ENCODE data around the gene DUSP21.
"Not testable (repeated sequence)": the region's sequence is repeated elsewhere in the genome, so short reads cannot be mapped to it uniquely, and the experiment has no call there.

Gene DUSP21

DNA sequence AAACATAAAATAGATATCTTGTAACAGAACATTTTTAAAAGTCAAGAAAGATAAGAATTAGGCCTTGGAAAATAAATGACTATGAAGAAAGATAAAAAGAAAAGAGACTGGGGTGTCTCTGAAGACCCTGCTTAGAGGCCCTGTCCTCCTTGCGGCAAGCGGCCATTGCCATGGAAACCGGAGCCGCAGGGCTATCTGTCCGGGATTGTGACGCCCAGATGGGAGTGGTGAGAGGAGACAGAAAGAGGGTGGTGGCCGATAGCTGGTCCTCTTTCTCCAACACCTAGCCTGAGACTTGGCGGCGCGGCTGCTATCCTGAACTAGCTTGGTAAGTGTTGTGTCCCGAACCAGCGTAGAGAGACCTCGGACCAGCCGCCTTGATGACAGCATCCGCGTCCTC lies at the start of gene DUSP21:
Gene DUSP21 (plus strand): TSS at position 269 of the 400 bp plus-strand sequence. CDS start 112 bp downstream, at position 381.
- no peak within 1 kb of the TSS for H3K27ac Mint-ChIP-seq
- no peaks in the 10 kb centered on the region for H3K27me3 Mint-ChIP-seq (ENCODE audit: low read depth)
- H3K4me3 Mint-ChIP-seq: no peak within 1 kb of the TSS
- H3K4me1 Mint-ChIP-seq (ENCODE audit: low read depth): no peaks in the 10 kb centered on the region
- no peak for DNase-seq (ENCODE audit: low spot score)
- H3K9me3 Mint-ChIP-seq: no peaks in the 10 kb centered on the region
- H3K36me3 Mint-ChIP-seq (ENCODE audit: low read depth): no peaks in the 10 kb centered on the region

DNA sequence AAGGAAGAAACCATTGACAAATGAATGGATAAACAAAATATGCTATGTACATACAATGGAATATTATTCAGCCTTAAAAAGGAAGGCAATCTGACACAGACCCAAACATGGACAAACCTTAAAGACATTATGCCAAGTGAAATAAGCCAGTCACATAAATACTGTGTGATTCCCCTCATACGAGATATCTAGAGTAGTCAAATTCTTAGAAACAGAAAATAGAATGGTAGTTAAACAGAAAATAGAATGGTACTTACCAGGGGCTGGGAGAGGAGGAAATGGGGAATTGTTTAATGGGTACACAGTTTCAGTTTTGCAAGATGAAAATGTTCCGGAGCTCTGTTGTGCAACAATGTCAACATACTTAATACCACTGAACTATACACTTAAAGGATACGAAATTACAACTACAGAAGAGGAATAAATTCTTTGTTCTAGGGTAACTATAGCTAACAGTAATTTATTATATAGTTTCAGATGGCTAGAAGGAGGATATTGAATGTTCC lies 47.8 kb upstream of the DUSP21 start:
- Mint-ChIP-seq H3K4me3 (no peak overlapping the region), H3K27ac (no peak overlapping the region), H3K4me1 (ENCODE audit: low read depth) (no peaks in the 10 kb centered on the region), H3K36me3 (ENCODE audit: low read depth) (no peaks in the 10 kb centered on the region), H3K9me3 (no peaks in the 10 kb centered on the region), H3K27me3 (ENCODE audit: low read depth) (no peaks in the 10 kb centered on the region)
- no peak for DNase-seq (ENCODE audit: low spot score)

DNA sequence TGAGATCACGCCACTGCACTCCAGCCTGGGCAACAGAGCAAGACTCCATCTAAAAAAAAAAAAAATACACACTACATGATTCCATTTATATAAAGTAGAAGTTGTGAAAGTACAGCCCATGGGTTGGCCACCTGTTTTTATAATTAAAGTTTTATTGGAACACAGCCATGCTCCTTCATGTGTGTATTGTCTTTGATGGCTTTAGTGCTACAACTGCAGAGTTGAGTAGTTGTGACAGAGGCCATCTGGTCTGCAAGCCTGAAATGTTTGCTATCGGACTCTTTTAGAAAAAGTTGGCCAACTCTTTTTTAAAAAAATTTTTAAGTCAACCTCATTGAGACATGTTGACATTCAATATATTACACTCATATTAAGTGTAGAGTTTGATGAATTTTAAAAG lies 41.2 kb upstream of the DUSP21 start:
- Mint-ChIP-seq H3K27me3 (ENCODE audit: low read depth) (no peaks in the 10 kb centered on the region), H3K4me3 (no peak overlapping the region)

DNA sequence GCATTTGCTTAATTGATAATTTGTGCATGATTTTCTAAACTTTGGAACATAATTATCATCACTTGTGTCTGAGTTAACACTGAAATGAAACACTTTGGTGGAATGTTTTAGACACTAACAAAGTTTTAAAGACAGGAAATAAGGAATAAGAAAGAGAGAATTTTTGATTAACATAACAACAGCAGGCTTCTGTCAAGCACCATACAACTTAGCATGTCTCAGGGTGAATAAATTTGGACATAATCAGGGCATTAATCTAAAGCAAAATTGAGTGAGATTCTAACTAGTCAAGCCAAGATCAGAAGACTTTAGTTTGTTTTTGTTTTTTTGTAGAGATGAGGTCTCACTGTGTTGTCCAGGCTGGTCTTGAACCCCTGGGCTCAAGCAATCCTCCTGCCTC lies 28.1 kb upstream of the DUSP21 start:
- DNase-seq (ENCODE audit: low spot score): no peak
- H3K9me3 Mint-ChIP-seq: no peaks in the 10 kb centered on the region
- H3K4me3 Mint-ChIP-seq: no peak overlapping the region
- no peaks in the 10 kb centered on the region for H3K36me3 Mint-ChIP-seq (ENCODE audit: low read depth)
- H3K27me3 Mint-ChIP-seq (ENCODE audit: low read depth): peaks cover 2% of the 10 kb centered on the region
- H3K4me1 Mint-ChIP-seq (ENCODE audit: low read depth): no peaks in the 10 kb centered on the region
- H3K27ac Mint-ChIP-seq: no peak overlapping the region

More for the DNA sequence above, 41.2 kb upstream of the DUSP21 start:
- H3K27ac Mint-ChIP-seq: no peak overlapping the region
- DNase-seq (ENCODE audit: low spot score): no peak
- H3K9me3 Mint-ChIP-seq: no peaks in the 10 kb centered on the region
- no peaks in the 10 kb centered on the region for H3K36me3 Mint-ChIP-seq (ENCODE audit: low read depth)
- no peaks in the 10 kb centered on the region for H3K4me1 Mint-ChIP-seq (ENCODE audit: low read depth)

- Mint-ChIP-seq H3K9me3 (no peaks in the 10 kb centered on the region), H3K27me3 (ENCODE audit: low read depth) (peaks cover 2% of the 10 kb centered on the region), H3K4me1 (ENCODE audit: low read depth) (no peaks in the 10 kb centered on the region), H3K4me3 (no peak overlapping the region), H3K36me3 (ENCODE audit: low read depth) (no peaks in the 10 kb centered on the region), H3K27ac (no peak overlapping the region)
- DNase-seq (ENCODE audit: low spot score): no peak
These were observed 27.5 kb upstream of the DUSP21 start for GRCh38 chrX:44816367-44816766.

DNA sequence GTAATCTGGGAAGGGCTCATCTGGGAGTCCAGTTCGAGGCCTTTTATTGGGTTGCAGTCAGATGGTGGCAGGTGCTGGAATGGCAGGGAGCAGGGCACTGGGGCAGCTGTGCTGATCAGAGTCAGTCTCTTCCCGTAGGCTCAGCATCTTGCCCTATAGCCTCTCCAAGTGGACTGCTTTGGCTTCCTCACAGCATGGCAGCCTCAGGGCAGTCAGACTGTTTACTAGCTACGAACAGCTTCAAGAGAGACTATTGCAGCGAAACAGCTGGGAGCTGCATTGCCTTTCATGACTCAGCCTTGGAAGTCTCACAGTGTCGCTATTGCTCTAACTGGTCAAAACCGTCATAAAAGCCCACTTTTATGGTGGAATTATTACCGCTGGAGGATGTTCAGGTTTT lies 26.8 kb upstream of the DUSP21 start:
- Mint-ChIP-seq H3K27ac (no peak overlapping the region), H3K4me3 (no peak overlapping the region)

GRCh38 chrX:44822601-44823000 lies 21.2 kb upstream of the DUSP21 start:
- no peak for DNase-seq (ENCODE audit: low spot score)
- Mint-ChIP-seq H3K4me3 (no peak overlapping the region), H3K27me3 (ENCODE audit: low read depth) (no peaks in the 10 kb centered on the region), H3K9me3 (peaks cover 3% of the 10 kb centered on the region), H3K4me1 (ENCODE audit: low read depth) (no peaks in the 10 kb centered on the region), H3K36me3 (ENCODE audit: low read depth) (no peaks in the 10 kb centered on the region), H3K27ac (no peak overlapping the region)

More for the DNA sequence above, 26.8 kb upstream of the DUSP21 start:
- Mint-ChIP-seq H3K9me3 (peaks cover 2% of the 10 kb centered on the region), H3K36me3 (ENCODE audit: low read depth) (no peaks in the 10 kb centered on the region), H3K27me3 (ENCODE audit: low read depth) (peaks cover 2% of the 10 kb centered on the region), H3K4me1 (ENCODE audit: low read depth) (no peaks in the 10 kb centered on the region)
- DNase-seq (ENCODE audit: low spot score): no peak

DNA sequence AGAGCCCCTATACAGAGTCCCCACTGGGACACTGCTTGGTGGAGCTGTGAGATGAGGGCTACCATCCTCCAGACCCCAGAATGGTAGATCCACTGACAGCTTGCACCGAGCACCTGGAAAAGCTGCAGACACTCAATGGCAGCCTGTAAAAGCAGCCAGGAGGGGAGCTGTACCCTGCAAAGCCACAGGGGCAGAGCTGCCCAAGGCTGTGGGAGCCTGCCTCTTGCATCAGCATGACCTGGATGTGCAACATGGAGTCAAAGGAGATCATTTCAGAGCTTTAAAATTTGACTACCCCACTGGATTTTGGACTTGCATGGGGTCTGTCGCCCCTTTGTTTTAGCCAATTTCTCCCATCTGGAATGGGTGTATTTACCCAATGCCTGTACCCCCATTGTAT lies 20.6 kb upstream of the DUSP21 start:
- not testable (repeated sequence) for H3K9me3 Mint-ChIP-seq; H3K27me3 Mint-ChIP-seq (ENCODE audit: low read depth); H3K4me3 Mint-ChIP-seq; H3K4me1 Mint-ChIP-seq (ENCODE audit: low read depth); H3K36me3 Mint-ChIP-seq (ENCODE audit: low read depth); DNase-seq (ENCODE audit: low spot score); H3K27ac Mint-ChIP-seq

- Mint-ChIP-seq H3K36me3 (ENCODE audit: low read depth) (no peaks in the 10 kb centered on the region), H3K4me3 (no peak overlapping the region)
These were observed 15.7 kb upstream of the DUSP21 start for GRCh38 chrX:44828008-44828605.

DNA sequence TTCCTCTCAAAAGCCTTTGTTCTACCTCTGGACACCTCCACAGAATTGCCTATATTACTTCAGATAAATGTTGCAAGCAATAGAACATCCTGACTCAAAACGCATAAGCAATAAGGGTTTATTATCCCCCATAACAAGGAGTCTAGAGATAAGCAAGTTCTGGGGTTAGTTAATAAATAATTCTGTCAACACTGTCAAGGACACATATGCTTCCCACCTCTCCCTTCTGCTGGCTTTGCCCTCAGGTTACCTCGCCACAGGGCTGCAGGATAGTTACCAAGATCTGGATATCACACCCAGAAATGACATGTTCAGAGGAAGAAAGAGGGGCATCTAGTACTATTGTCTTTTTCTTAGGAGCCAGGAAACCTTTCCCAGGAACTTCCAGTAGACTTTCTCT lies 14.0 kb upstream of the DUSP21 start:
- Mint-ChIP-seq H3K4me3 (no peak overlapping the region), H3K27ac (no peak overlapping the region), H3K4me1 (ENCODE audit: low read depth) (no peaks in the 10 kb centered on the region), H3K9me3 (no peaks in the 10 kb centered on the region), H3K27me3 (ENCODE audit: low read depth) (no peaks in the 10 kb centered on the region), H3K36me3 (ENCODE audit: low read depth) (no peaks in the 10 kb centered on the region)
- DNase-seq (ENCODE audit: low spot score): no peak

More at GRCh38 chrX:44828008-44828605, 15.7 kb upstream of the DUSP21 start:
- H3K9me3 Mint-ChIP-seq: no peaks in the 10 kb centered on the region
- no peaks in the 10 kb centered on the region for H3K4me1 Mint-ChIP-seq (ENCODE audit: low read depth)
- DNase-seq (ENCODE audit: low spot score): no peak
- no peaks in the 10 kb centered on the region for H3K27me3 Mint-ChIP-seq (ENCODE audit: low read depth)
- H3K27ac Mint-ChIP-seq: no peak overlapping the region

GRCh38 chrX:44842550-44843317 lies 1.1 kb upstream of the DUSP21 start:
- no peak overlapping the region for H3K27ac Mint-ChIP-seq

DNA sequence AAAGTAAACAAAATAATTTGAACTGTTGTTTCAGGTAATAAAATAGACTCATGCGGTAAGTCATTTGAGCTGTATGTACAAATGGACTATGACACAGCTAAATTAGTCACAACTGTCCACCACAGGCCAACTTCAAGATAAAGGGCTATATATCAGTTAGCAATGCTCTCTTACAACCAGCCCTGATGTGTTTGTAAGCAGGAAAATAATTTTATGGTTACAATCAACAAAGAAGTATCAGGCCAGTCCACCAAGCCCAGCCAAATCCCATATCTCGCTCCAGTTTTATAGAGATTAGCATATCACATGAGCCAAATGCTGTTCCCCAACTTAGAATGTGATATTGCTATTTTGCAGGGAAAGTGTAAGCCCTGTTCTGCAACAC lies 511 bp upstream of the DUSP21 start:
- no peak for DNase-seq (ENCODE audit: low spot score)
- H3K4me1 Mint-ChIP-seq (ENCODE audit: low read depth): no peaks in the 10 kb centered on the region
- H3K4me3 Mint-ChIP-seq: no peak overlapping the region
- H3K27ac Mint-ChIP-seq: no peak overlapping the region
- no peaks in the 10 kb centered on the region for H3K9me3 Mint-ChIP-seq
- no peaks in the 10 kb centered on the region for H3K36me3 Mint-ChIP-seq (ENCODE audit: low read depth)
- H3K27me3 Mint-ChIP-seq (ENCODE audit: low read depth): no peaks in the 10 kb centered on the region

More at GRCh38 chrX:44842550-44843317, 1.1 kb upstream of the DUSP21 start:
- Mint-ChIP-seq H3K27me3 (ENCODE audit: low read depth) (no peaks in the 10 kb centered on the region), H3K9me3 (no peaks in the 10 kb centered on the region), H3K36me3 (ENCODE audit: low read depth) (no peaks in the 10 kb centered on the region), H3K4me1 (ENCODE audit: low read depth) (no peaks in the 10 kb centered on the region), H3K4me3 (no peak overlapping the region)
- DNase-seq (ENCODE audit: low spot score): no peak

DNA sequence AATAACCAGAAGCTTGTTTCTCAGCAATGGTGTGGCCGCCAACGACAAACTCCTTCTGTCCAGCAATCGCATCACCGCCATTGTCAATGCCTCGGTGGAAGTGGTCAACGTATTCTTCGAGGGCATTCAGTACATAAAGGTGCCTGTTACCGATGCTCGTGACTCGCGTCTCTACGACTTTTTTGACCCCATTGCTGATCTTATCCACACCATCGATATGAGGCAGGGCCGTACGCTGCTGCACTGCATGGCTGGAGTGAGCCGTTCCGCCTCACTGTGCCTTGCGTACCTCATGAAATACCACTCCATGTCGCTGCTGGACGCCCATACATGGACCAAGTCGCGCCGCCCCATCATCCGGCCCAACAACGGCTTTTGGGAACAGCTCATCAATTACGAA lies 383 bp downstream of the DUSP21 start:
- no peak overlapping the region for H3K27ac Mint-ChIP-seq

DNA sequence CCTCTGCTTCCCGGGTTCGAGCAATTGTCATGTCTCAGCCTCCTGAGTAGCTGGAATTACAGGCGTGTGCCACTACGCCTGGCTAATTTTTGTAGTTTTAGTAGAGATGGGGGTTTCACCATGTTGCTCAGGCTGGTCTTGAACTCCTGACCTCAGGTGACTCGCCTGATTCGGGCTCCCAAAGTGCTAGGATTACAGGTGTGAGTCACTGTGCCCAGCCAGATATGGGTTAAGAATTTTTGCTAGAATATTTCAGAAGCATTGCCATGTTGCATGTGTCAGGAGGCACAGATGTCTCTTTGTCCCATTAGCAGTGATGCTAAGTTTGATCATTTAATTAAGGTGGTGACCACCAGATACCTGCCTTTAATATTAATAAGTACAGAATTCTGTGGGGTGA lies 7.1 kb downstream of the DUSP21 start:
- H3K27ac Mint-ChIP-seq; H3K4me3 Mint-ChIP-seq; H3K27me3 Mint-ChIP-seq (ENCODE audit: low read depth); DNase-seq (ENCODE audit: low spot score); H3K4me1 Mint-ChIP-seq (ENCODE audit: low read depth); H3K36me3 Mint-ChIP-seq (ENCODE audit: low read depth); H3K9me3 Mint-ChIP-seq: not testable (repeated sequence)

More for the DNA sequence above, 383 bp downstream of the DUSP21 start:
- no peak overlapping the region for H3K4me3 Mint-ChIP-seq
- no peaks in the 10 kb centered on the region for H3K27me3 Mint-ChIP-seq (ENCODE audit: low read depth)
- no peaks in the 10 kb centered on the region for H3K36me3 Mint-ChIP-seq (ENCODE audit: low read depth)
- no peak for DNase-seq (ENCODE audit: low spot score)
- no peaks in the 10 kb centered on the region for H3K4me1 Mint-ChIP-seq (ENCODE audit: low read depth)
- no peaks in the 10 kb centered on the region for H3K9me3 Mint-ChIP-seq

Data from T-helper 2 cell treated with Interferon-gamma antibody and Interleukin-4, amounts not matched to agents 5 μg/mL and 100 μg/mL, for 36 hours (primary cell).